H1 (cell line): Measurements from ENCODE around the gene CALML5. TPM values are rescaled to one million over a fixed set of nuclear protein-coding genes. Genes with fewer than 3 reads are reported as not detected.

Experiments
- CTCF ChIA-PET: fragments of 300-600 bp; sonication (Branson Sonifier 250); formaldehyde crosslinking; loops from one replicate; lab custom pipeline; 2021; ENCODE audit not compliant: partially characterized antibody; lab: Charles Lee
- POLR2A ChIA-PET: fragments of 300-600 bp; sonication (Branson Sonifier 250); formaldehyde crosslinking; loops from one replicate; lab custom pipeline; 2021; ENCODE audit warnings: inconsistent platforms; ENCODE audit not compliant: partially characterized antibody; lab: Charles Lee
- DNase-seq, 2 experiments: peaks; one replicate each; pipeline versions ENCODE4 v3.0.0 to v3.0.0-alpha.2; 2010 to 2022; ENCODE audit warnings: low spot score in 2 of 2, low read depth in 1 of 2, mixed read lengths in 1 of 2
- FAIRE-seq: peaks from 2 replicates; lab custom pipeline; 2011; peaks lifted over from hg19 to GRCh38; lab: Jason Lieb, UNC
- H2AFZ ChIP-seq: 2 replicates; pipeline ENCODE4 v1.8.1; 2012; ENCODE audit warnings: low read length, inconsistent platforms
- H2AK5ac ChIP-seq: 2 replicates; pipeline ENCODE4 v1.6.1; 2013; ENCODE audit warnings: low read depth, low read length
- H2BK120ac ChIP-seq: replicated peaks from 2 replicates; pipeline ENCODE3; 2013; ENCODE audit warnings: low read depth, low read length, inconsistent platforms
- H2BK12ac ChIP-seq: 2 replicates; pipeline ENCODE4 v1.6.1; 2013; ENCODE audit warnings: low read depth, low read length
- H2BK15ac ChIP-seq: 2 replicates; pipeline ENCODE4 v1.6.1; 2013; ENCODE audit warnings: low read length
- H2BK20ac ChIP-seq: 2 replicates; pipeline ENCODE4 v1.6.1; 2013; ENCODE audit warnings: low read length
- H2BK5ac ChIP-seq: 2 replicates; pipeline ENCODE4 v1.6.1; 2013; ENCODE audit warnings: low read depth, low read length
- H3K14ac ChIP-seq: 2 replicates; pipeline ENCODE4 v1.6.1; 2013; ENCODE audit warnings: inconsistent platforms; ENCODE audit not compliant: insufficient read length
- H3K18ac ChIP-seq: 2 replicates; pipeline ENCODE4 v1.6.1; 2013; ENCODE audit warnings: low read length; ENCODE audit errors: extremely low read depth
- H3K23ac ChIP-seq: 2 replicates; pipeline ENCODE4 v1.6.1; 2013; ENCODE audit warnings: inconsistent platforms; ENCODE audit not compliant: insufficient read length
- H3K23me2 ChIP-seq: 2 replicates; pipeline ENCODE4 v1.6.1; 2013; ENCODE audit warnings: low read depth, low read length
- H3K27ac ChIP-seq: 2 replicates; pipeline ENCODE4 v1.6.1; 2011; ENCODE audit warnings: low read depth, low read length, inconsistent platforms
- H3K27me3 ChIP-seq, 4 experiments: replicated peaks in 1 of 4; 1 replicate in 1 of 4; 2 replicates in 3 of 4; pipeline versions ENCODE4 v1.6.1 to v1.8.1; 2011 to 2013; ENCODE audit warnings: low read length in 3 of 4, mild to moderate bottlenecking in 3 of 4, inconsistent platforms in 2 of 4, mixed read lengths in 2 of 4, moderate library complexity in 1 of 4; ENCODE audit not compliant: control insufficient read depth in 3 of 4, insufficient read depth in 3 of 4; ENCODE audit errors: extremely low read depth in 1 of 4
- H3K36me3 ChIP-seq, 4 experiments: 2 replicates each; pipeline versions ENCODE4 v1.6.1 to v1.8.1; 2011 to 2013; ENCODE audit warnings: mild to moderate bottlenecking in 4 of 4, low read length in 3 of 4, moderate library complexity in 2 of 4, control low read depth in 1 of 4, inconsistent platforms in 1 of 4; ENCODE audit not compliant: insufficient read depth in 4 of 4, control insufficient read depth in 2 of 4
- H3K4ac ChIP-seq: replicated peaks from 2 replicates; pipeline ENCODE3; 2013; ENCODE audit warnings: low read length, low read depth, mixed read lengths, inconsistent platforms; ENCODE audit not compliant: insufficient read length
- H3K4me1 ChIP-seq, 4 experiments: replicated peaks in 1 of 4; 1 replicate in 1 of 4; 2 replicates in 3 of 4; pipeline versions ENCODE4 v1.6.1 to v1.8.1; 2011 to 2013; ENCODE audit warnings: low read length in 3 of 4, inconsistent platforms in 2 of 4, mixed read lengths in 1 of 4; ENCODE audit not compliant: insufficient read depth in 4 of 4, control insufficient read depth in 3 of 4
- H3K4me2 ChIP-seq, 2 experiments: 2 replicates each; pipeline versions ENCODE4 v1.6.1 to v1.8.1; 2011 to 2013; ENCODE audit warnings: low read depth in 2 of 2, low read length in 2 of 2, control low read depth in 1 of 2, inconsistent platforms in 1 of 2, mild to moderate bottlenecking in 1 of 2; ENCODE audit not compliant: insufficient read depth in 1 of 2
- H3K4me3 ChIP-seq, 4 experiments: fragments of 200-600, 300-600 bp in 1 of 4; sonication (generic), shearing (Covaris generic), sonication (Bioruptor Twin) in 1 of 4; 2 replicates each; pipeline versions ENCODE4 v1.5.1 to v1.8.1; 2011 to 2016; ENCODE audit warnings: low read length in 4 of 4, low read depth in 3 of 4, control low read depth in 2 of 4, inconsistent platforms in 2 of 4, mild to moderate bottlenecking in 2 of 4, mixed read lengths in 1 of 4, moderate library complexity in 1 of 4; ENCODE audit not compliant: insufficient read depth in 2 of 4; ENCODE audit errors: extremely low read depth in 1 of 4
- H3K56ac ChIP-seq: replicated peaks from 2 replicates; pipeline ENCODE3; 2013; ENCODE audit warnings: low read depth, mild to moderate bottlenecking, mixed read lengths, low read length, inconsistent platforms; ENCODE audit not compliant: insufficient read length
- H3K79me1 ChIP-seq: 2 replicates; pipeline ENCODE4 v1.6.1; 2013; ENCODE audit warnings: low read depth, low read length, control low read depth
- H3K79me2 ChIP-seq, 2 experiments: 2 replicates each; pipeline versions ENCODE4 v1.6.1 to v1.8.1; 2012 to 2013; ENCODE audit warnings: low read length in 2 of 2, mild to moderate bottlenecking in 2 of 2, inconsistent platforms in 1 of 2; ENCODE audit not compliant: insufficient read depth in 2 of 2, control insufficient read depth in 1 of 2
- H3K9ac ChIP-seq, 4 experiments: replicated peaks in 1 of 4; 1 replicate in 1 of 4; 2 replicates in 3 of 4; pipeline versions ENCODE4 v1.6.1 to v1.8.1; 2011 to 2013; ENCODE audit warnings: low read depth in 3 of 4, low read length in 3 of 4, control low read depth in 2 of 4, mild to moderate bottlenecking in 2 of 4, moderate library complexity in 2 of 4, inconsistent platforms in 1 of 4; ENCODE audit errors: extremely low read depth in 1 of 4
- H3K9me3 ChIP-seq, 2 experiments: 2 replicates each; pipeline versions ENCODE4 v1.6.1 to v1.8.1; 2012 to 2013; ENCODE audit warnings: mild to moderate bottlenecking in 2 of 2, moderate library complexity in 2 of 2, control low read depth in 1 of 2, inconsistent platforms in 1 of 2, low read depth in 1 of 2, low read length in 1 of 2, mixed read lengths in 1 of 2; ENCODE audit not compliant: insufficient read depth in 2 of 2
- H4K20me1 ChIP-seq, 2 experiments: replicated peaks in 1 of 2; 2 replicates each; pipeline versions ENCODE3 to v1.8.1; 2011 to 2013; ENCODE audit warnings: inconsistent platforms in 2 of 2, low read length in 2 of 2, mild to moderate bottlenecking in 1 of 2; ENCODE audit not compliant: insufficient read depth in 2 of 2, control insufficient read depth in 1 of 2
- H4K5ac ChIP-seq: 2 replicates; pipeline ENCODE4 v1.6.1; 2013; ENCODE audit warnings: low read length, low read depth, mixed read lengths, inconsistent platforms; ENCODE audit not compliant: insufficient read length
- H4K8ac ChIP-seq: 2 replicates; pipeline ENCODE4 v1.8.0; 2013; ENCODE audit warnings: mild to moderate bottlenecking, moderate library complexity, low read length, inconsistent platforms; ENCODE audit not compliant: insufficient read depth; ENCODE audit errors: extremely low read depth
- H4K91ac ChIP-seq: replicated peaks from 2 replicates; pipeline ENCODE3; 2013; ENCODE audit warnings: low read length, mixed read lengths, inconsistent platforms; ENCODE audit not compliant: insufficient read length
- BRCA1 ChIP-seq: IDR thresholded peaks from 2 replicates; pipeline ENCODE4 v1.6.1; 2012; ENCODE audit warnings: low read depth, low read length, improper control_type of control experiment
- CTBP2 ChIP-seq: IDR thresholded peaks from 2 replicates; pipeline ENCODE4 v1.7.0; 2011; ENCODE audit warnings: borderline replicate concordance, mild to moderate bottlenecking, moderate library complexity, mixed read lengths, low read length; ENCODE audit not compliant: insufficient read depth, insufficient read length
- CTCF ChIP-seq, 3 experiments: IDR thresholded peaks; 1 replicate in 2 of 3; 2 replicates in 1 of 3; pipeline versions ENCODE4 v1.5.1 to v1.6.1; 2011; ENCODE audit warnings: low read length in 3 of 3, mild to moderate bottlenecking in 3 of 3, inconsistent platforms in 2 of 3, low read depth in 1 of 3, moderate library complexity in 1 of 3; ENCODE audit not compliant: insufficient read depth in 1 of 3; ENCODE audit errors: control extremely low read depth in 1 of 3
- EGR1 ChIP-seq: IDR thresholded peaks from 2 replicates; pipeline ENCODE4 v1.6.1; 2011; ENCODE audit warnings: low read depth, low read length, borderline replicate concordance
- PHF8 ChIP-seq: fragments of 200-600 bp; sonication (generic); conservative IDR thresholded peaks from 2 replicates; pipeline ENCODE4 v1.7.1; 2012; ENCODE audit warnings: low read depth, mild to moderate bottlenecking, inconsistent platforms, low read length, moderate library complexity
- RBBP5 ChIP-seq: IDR thresholded peaks from 2 replicates; pipeline ENCODE4 v1.7.1; 2012; ENCODE audit warnings: low read depth, mild to moderate bottlenecking, inconsistent platforms, low read length, moderate library complexity, borderline replicate concordance
- RNF2 ChIP-seq: fragments of 200-900, 300-1000 bp; sonication (generic); IDR thresholded peaks from 2 replicates; pipeline ENCODE4 v1.7.1; 2016; ENCODE audit warnings: borderline replicate concordance, low read depth, mild to moderate bottlenecking, antibody characterized with exemption, low read length; ENCODE audit not compliant: poor library complexity, severe bottlenecking; ENCODE audit errors: missing control alignments
- SP2 ChIP-seq: IDR thresholded peaks from 2 replicates; pipeline ENCODE4 v1.6.1; 2012; ENCODE audit warnings: mild to moderate bottlenecking, low read length, inconsistent platforms
- WGBS, 2 experiments: shearing (Covaris generic) in 1 of 2; methylation state at CpG; one replicate each; pipeline versions ENCODE4 v1.1.6 to v1.1.7; 2013 to 2015; ENCODE audit warnings: low lambda C conversion rate in 2 of 2, mixed read lengths in 2 of 2, inconsistent platforms in 1 of 2, low coverage in 1 of 2, missing lambda C conversion rate in 1 of 2; ENCODE audit not compliant: insufficient replicate concordance in 2 of 2, insufficient coverage in 1 of 2, insufficient read length in 1 of 2; ENCODE audit errors: extremely low coverage in 1 of 2, missing lambda C conversion rate in 1 of 2; 5-methylcytosine and 5-hydroxymethylcytosine counted together
- polyA plus RNA-seq, 7 experiments: library from polyadenylated mRNA; depleted of rRNA in 3 of 7; stranded (reverse) in 5 of 7; unstranded in 2 of 7; fragments of >200 nt in 5 of 7; fragments of 200-250 nt in 2 of 7; gene quantifications; 1 replicate in 5 of 7; 2 replicates in 1 of 7; 4 replicates in 1 of 7; pipeline versions ENCODE4 v1.2.1 to v1.2.3, GENCODE V29; 2011 to 2013; ENCODE audit warnings: missing spikeins in 2 of 7, mixed read lengths in 2 of 7
- total RNA-seq: library from RNA; stranded (reverse); fragmentation: NEBNext Ultra II Directional; extraction: Animal tissue kit (Norgen Biotek cat#: 25700); gene quantifications from 2 replicates; pipeline ENCODE4 v1.2.1, GENCODE V29; 2021

The CALML5 gene
- total and polyA plus RNA-seq, 2 of the 8 experiments (the other 6 are each of a cell fraction or from before 2014, with no cell fraction given): not detected

GRCh38 chr10:5477948-5478693 lies 21.2 kb downstream of the CALML5 start:
- DNase-seq: no peak
- CTCF ChIA-PET: interaction anchor here (0.5 to 3.5 kb wide), 7 partner anchors 11 to 1406 kb away, joined by 3 to 18 read pairs (median 3); no protein-coding TSS in a partner anchor
- WGBS, 2 experiments: 85% methylated on average over 11 of the region's 11 CpGs; no CpG with 5 or more reads in 1 of the 2 experiments
- no peak for TF ChIP-seq RBBP5
- TF ChIP-seq EGR1: no peak
- no peak for TF ChIP-seq BRCA1
- no peak for TF ChIP-seq CTCF (IDR thresholded peaks at IDR 0.05; ENCODE audit: control extremely low read depth in 1 of 3, insufficient read depth in 1 of 3, low read depth in 1 of 3, low read length in 3 of 3)
- no peak for TF ChIP-seq PHF8
- no peak for TF ChIP-seq SP2
- no peak for TF ChIP-seq CTBP2
- no peak for TF ChIP-seq RNF2

More at GRCh38 chr10:5477948-5478693, 21.2 kb downstream of the CALML5 start:
- no peak overlapping the region for H3K9ac ChIP-seq
- POLR2A ChIA-PET: interaction anchor here (1.9 to 5.3 kb wide), 5 partner anchors 9 to 31 kb away, joined by 5 to 44 read pairs (median 11); no protein-coding TSS in a partner anchor
- peak overlapping the region; percentile 18 for H2BK120ac ChIP-seq
- peak overlapping the region; percentile 1; the same call in 1 of the 2 replicates for H4K8ac ChIP-seq
- H3K14ac ChIP-seq: no peak overlapping the region
- no peak overlapping the region for H3K4me3 ChIP-seq
- FAIRE-seq: no peak
- H3K18ac ChIP-seq: peak overlapping the region; percentile 72
- no peaks in the 10 kb centered on the region for H3K79me1 ChIP-seq
- H4K5ac ChIP-seq: peak overlapping the region; percentile 33
- peaks cover 3 to 14% (median 8%) of the 10 kb centered on the region in 4 experiments for H3K4me1 ChIP-seq
- peak overlapping the region; percentile 97 for H2BK12ac ChIP-seq
- no peak overlapping the region for H2AFZ ChIP-seq
- no peaks in the 10 kb centered on the region for H3K9me3 ChIP-seq
- 0 out of 2 replicates have a peak overlapping the region, but pooled peaks have one; percentile 81 for H2BK15ac ChIP-seq
- no peak overlapping the region for H3K27ac ChIP-seq
- no peak overlapping the region for H3K56ac ChIP-seq
- no peaks in the 10 kb centered on the region for H3K79me2 ChIP-seq
- H2AK5ac ChIP-seq: peak overlapping the region; percentile 98; the same call in 1 of the 2 replicates
- H3K27me3 ChIP-seq: no peaks in the 10 kb centered on the region
- H3K4ac ChIP-seq: peak overlapping the region; percentile 92
- H4K91ac ChIP-seq: peak overlapping the region; percentile 59
- no peak overlapping the region for H3K23ac ChIP-seq
- no peak overlapping the region for H3K4me2 ChIP-seq
- peak overlapping the region; percentile 94; the same call in 1 of the 2 replicates for H2BK20ac ChIP-seq
- H4K20me1 ChIP-seq: no peaks in the 10 kb centered on the region
- H3K23me2 ChIP-seq: no peaks in the 10 kb centered on the region
- no peaks in the 10 kb centered on the region for H3K36me3 ChIP-seq
- H2BK5ac ChIP-seq: peak overlapping the region; percentile 98; the same call in 1 of the 2 replicates
